ENCODE results near the gene SSPN.

DNA sequence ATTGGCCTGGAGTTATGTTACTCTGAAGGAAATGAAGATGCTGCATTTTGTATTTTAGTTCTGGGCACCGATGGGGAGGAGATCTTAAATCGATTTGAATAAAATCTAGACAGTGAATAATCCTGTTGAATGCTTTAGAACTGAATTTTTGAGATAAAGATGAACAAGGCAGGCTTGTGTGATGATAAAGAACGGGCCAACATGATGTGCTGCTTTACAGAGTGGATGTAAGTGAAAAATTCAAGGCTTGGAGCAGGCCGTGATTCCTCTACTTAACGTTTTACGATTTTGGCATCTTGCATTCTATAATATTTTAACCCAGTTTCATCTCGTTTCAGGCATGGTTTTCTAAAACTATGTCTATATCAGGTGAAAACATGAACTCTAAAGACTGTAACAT lies 47.1 kb upstream of the SSPN start:
- no peak for TF ChIP-seq YY1 (IDR thresholded peaks at IDR 0.05; ENCODE audit: low read depth)
- TF ChIP-seq EP300 (IDR thresholded peaks at IDR 0.05; ENCODE audit: borderline replicate concordance), result no peak
- TF ChIP-seq TAF1 (IDR thresholded peaks at IDR 0.05; ENCODE audit: low read depth), result no peak
- no peak for TF ChIP-seq EGR1 (IDR thresholded peaks at IDR 0.05)
- TF ChIP-seq FOXM1 (IDR thresholded peaks at IDR 0.05; ENCODE audit: borderline replicate concordance, low read depth), result no peak

Measured in Ishikawa (cell line).